Vagina (tissue), 2 donors: ENCODE data around the gene ERC2.

Experiments
- CTCF ChIP-seq, 3 experiments: fragments of 450-650 bp in 2 of 3; fragments of 200-600 bp in 1 of 3; sonication (generic) in 1 of 3; IDR thresholded peaks; one replicate each; pipeline ENCODE4 v1.5.1; 2017 to 2019; ENCODE audit warnings: antibody characterized with exemption in 3 of 3, mild to moderate bottlenecking in 2 of 3, moderate library complexity in 2 of 3
- POLR2A ChIP-seq, 2 donors: fragments of 450-650 bp; IDR thresholded peaks; one replicate each; pipeline ENCODE4 v1.6.1; 2017; ENCODE audit warnings: antibody characterized with exemption in 2 of 2, mild to moderate bottlenecking in 2 of 2, moderate library complexity in 2 of 2

- TF ChIP-seq POLR2A (IDR thresholded peaks at IDR 0.05): no peak
- TF ChIP-seq CTCF (IDR thresholded peaks at IDR 0.05): no peak
Observed at GRCh38 chr3:55489798-55490132, 978.5 kb downstream of the ERC2 start.
